GM23248 (cell line): ENCODE data around the gene SLC25A18. TPM values are rescaled to one million over a fixed set of nuclear protein-coding genes. Genes with fewer than 3 reads are reported as not detected.
A peak's percentile ranks its signal among the peaks of the same experiment; 100 is the strongest.

Experiments
- DNase-seq: peaks from one replicate; pipeline ENCODE4 v3.0.0-alpha.2; 2015
- H2AFZ ChIP-seq: fragments of 200-600 bp; sonication (generic); 2 replicates; pipeline ENCODE4 v1.6.1; 2016; ENCODE audit warnings: antibody characterized with exemption
- H3F3A ChIP-seq: fragments of 200-600 bp; sonication (generic); 2 replicates; pipeline ENCODE4 v1.6.1; 2016; ENCODE audit warnings: mild to moderate bottlenecking, antibody characterized with exemption, mixed run types; ENCODE audit not compliant: insufficient read depth
- H3K27ac ChIP-seq: fragments of 200-600 bp; sonication (generic); 2 replicates; pipeline ENCODE4 v1.5.1; 2016; ENCODE audit warnings: mild to moderate bottlenecking
- H3K27me3 ChIP-seq: fragments of 200-600 bp; sonication (generic); replicated peaks from 2 replicates; pipeline ENCODE4 v1.6.1; 2016; ENCODE audit warnings: mild to moderate bottlenecking; ENCODE audit not compliant: insufficient read depth
- H3K36me3 ChIP-seq: fragments of 200-600 bp; sonication (generic); 2 replicates; pipeline ENCODE4 v1.6.1; 2016; ENCODE audit warnings: low read depth, mild to moderate bottlenecking
- H3K4me1 ChIP-seq: fragments of 200-600 bp; sonication (generic); 2 replicates; pipeline ENCODE4 v1.6.1; 2016; ENCODE audit warnings: mild to moderate bottlenecking; ENCODE audit not compliant: insufficient read depth
- H3K4me2 ChIP-seq: fragments of 200-600 bp; sonication (generic); one replicate; pipeline ENCODE4 v1.6.1; 2016; ENCODE audit warnings: mild to moderate bottlenecking; ENCODE audit not compliant: unreplicated experiment
- H3K4me3 ChIP-seq: fragments of 200-600 bp; sonication (generic); 2 replicates; pipeline ENCODE4 v1.5.1; 2016; ENCODE audit warnings: mild to moderate bottlenecking
- H3K79me2 ChIP-seq: fragments of 200-600 bp; sonication (generic); 2 replicates; pipeline ENCODE4 v1.6.1; 2016; ENCODE audit warnings: mild to moderate bottlenecking; ENCODE audit not compliant: insufficient read depth
- H3K9ac ChIP-seq: fragments of 200-600 bp; sonication (generic); 2 replicates; pipeline ENCODE4 v1.6.1; 2016; ENCODE audit warnings: mild to moderate bottlenecking
- H3K9me2 ChIP-seq: fragments of 200-600 bp; sonication (generic); 2 replicates; pipeline ENCODE4 v1.6.1; 2016; ENCODE audit warnings: mixed run types, mild to moderate bottlenecking, moderate library complexity; ENCODE audit not compliant: insufficient read depth
- H3K9me3 ChIP-seq: fragments of 200-600 bp; sonication (generic); one replicate; pipeline ENCODE4 v1.6.1; 2017; ENCODE audit warnings: low read depth
- H4K20me1 ChIP-seq: fragments of 200-600 bp; sonication (generic); 2 replicates; pipeline ENCODE4 v1.6.0; 2016; ENCODE audit not compliant: insufficient read depth
- EZH2 ChIP-seq: fragments of 200-600 bp; sonication (generic); IDR thresholded peaks from 2 replicates; pipeline ENCODE4 v1.6.1; 2018; ENCODE audit warnings: antibody characterized with exemption, mild to moderate bottlenecking; ENCODE audit not compliant: insufficient read depth, poor library complexity, severe bottlenecking
- EZH2phosphoT487 ChIP-seq: fragments of 200-600 bp; sonication (generic); IDR thresholded peaks from 2 replicates; pipeline ENCODE4 v1.6.1; 2018; ENCODE audit warnings: antibody characterized with exemption, moderate library complexity, mild to moderate bottlenecking, low read depth; ENCODE audit not compliant: insufficient read depth
- WGBS, 2 experiments: methylation state at CpG; one replicate each; pipeline ENCODE4 v1.1.6; 2015 to 2017; ENCODE audit warnings: low lambda C conversion rate in 2 of 2, low coverage in 1 of 2; ENCODE audit errors: missing lambda C conversion rate in 2 of 2; 5-methylcytosine and 5-hydroxymethylcytosine counted together
- in situ Hi-C: fragments of 300-500 bp; cut with MboI; formaldehyde crosslinking; loops from 2 replicates; pipeline ENCODE4 v1.15.0; 2020
- polyA plus RNA-seq: library from polyadenylated mRNA; unstranded; fragments of >200 nt; fragmentation: Nextera tagmentation; extraction: Ambion mirVana; gene quantifications from 2 replicates; pipeline ENCODE4 v1.2.1, GENCODE V29; 2016
- total RNA-seq: library from RNA; depleted of rRNA; stranded (reverse); fragments of >200 nt; shearing (Covaris generic); gene quantifications from 2 replicates; pipeline ENCODE4 v1.2.3, GENCODE V29; 2014

The SLC25A18 gene
- total and polyA plus RNA-seq, 2 experiments from 2014 or later: not detected

GRCh38 chr22:17523925-17524324, 39.4 kb upstream of the SLC25A18 start:
- no peaks in the 10 kb centered on the region for H3K79me2 ChIP-seq
- no peak for TF ChIP-seq EZH2
- no peak for TF ChIP-seq EZH2phosphoT487
- H3F3A ChIP-seq: no peaks in the 10 kb centered on the region
- H3K4me3 ChIP-seq: no peak overlapping the region
- no peaks in the 10 kb centered on the region for H4K20me1 ChIP-seq
- no peaks in the 10 kb centered on the region for H3K9me2 ChIP-seq
- no peak for DNase-seq
- no peak overlapping the region for H3K4me2 ChIP-seq
- no peak overlapping the region for H2AFZ ChIP-seq
- no peak overlapping the region for H3K9ac ChIP-seq
- WGBS, 2 experiments: 71 to 73% methylated on average over 10 of the region's 10 CpGs
- in situ Hi-C loops: loop anchor here (25.0 kb wide), 1 partner anchor 762 kb away; no protein-coding TSS in a partner anchor
- H3K4me1 ChIP-seq: no peaks in the 10 kb centered on the region
- H3K36me3 ChIP-seq: no peaks in the 10 kb centered on the region
- no peaks in the 10 kb centered on the region for H3K9me3 ChIP-seq
- peaks cover 17% of the 10 kb centered on the region; the same call in 1 of the 2 replicates for H3K27me3 ChIP-seq
- no peak overlapping the region for H3K27ac ChIP-seq

GRCh38 chr22:17536269-17536668, 27.0 kb upstream of the SLC25A18 start:
- Histone ChIP-seq H3K9me2 (no peaks in the 10 kb centered on the region), H3K9me3 (no peaks in the 10 kb centered on the region), H3K36me3 (no peaks in the 10 kb centered on the region), H3K4me3 (no peak overlapping the region), H3K9ac (no peak overlapping the region), H3F3A (no peaks in the 10 kb centered on the region), H3K27me3 (peaks cover 13% of the 10 kb centered on the region; the same call in 1 of the 2 replicates), H3K79me2 (no peaks in the 10 kb centered on the region), H3K4me1 (no peaks in the 10 kb centered on the region), H3K4me2 (no peak overlapping the region), H2AFZ (no peak overlapping the region), H3K27ac (no peak overlapping the region), H4K20me1 (no peaks in the 10 kb centered on the region)
- in situ Hi-C loops: no loop called here
- WGBS, 2 experiments: 4 to 7% methylated on average over 5 of the region's 5 CpGs
- peak; percentile 62 for DNase-seq
- no peak for TF ChIP-seq EZH2phosphoT487
- no peak for TF ChIP-seq EZH2

GRCh38 chr22:17537155-17537554, 26.1 kb upstream of the SLC25A18 start:
- Histone ChIP-seq H3K79me2 (no peaks in the 10 kb centered on the region), H2AFZ (no peak overlapping the region), H4K20me1 (no peaks in the 10 kb centered on the region), H3K9ac (no peak overlapping the region), H3K9me2 (no peaks in the 10 kb centered on the region), H3K4me1 (no peaks in the 10 kb centered on the region), H3K36me3 (no peaks in the 10 kb centered on the region), H3K4me3 (no peak overlapping the region), H3K27ac (no peak overlapping the region), H3F3A (no peaks in the 10 kb centered on the region), H3K4me2 (no peak overlapping the region), H3K27me3 (peaks cover 13% of the 10 kb centered on the region; the same call in 1 of the 2 replicates), H3K9me3 (no peaks in the 10 kb centered on the region)
- TF ChIP-seq EZH2phosphoT487 (no peak), EZH2 (no peak)
- 33 to 53% methylated on average over 2 of the region's 2 CpGs for WGBS, 2 experiments
- peak; percentile 24 for DNase-seq
- in situ Hi-C loops: no loop called here

- Histone ChIP-seq H3K79me2 (no peaks in the 10 kb centered on the region), H3K27me3 (peaks cover 13% of the 10 kb centered on the region; the same call in 1 of the 2 replicates), H4K20me1 (no peaks in the 10 kb centered on the region), H3K36me3 (no peaks in the 10 kb centered on the region), H2AFZ (no peak overlapping the region), H3K4me3 (no peak overlapping the region), H3F3A (no peaks in the 10 kb centered on the region), H3K9me2 (no peaks in the 10 kb centered on the region), H3K27ac (no peak overlapping the region), H3K9me3 (no peaks in the 10 kb centered on the region), H3K4me1 (no peaks in the 10 kb centered on the region), H3K9ac (no peak overlapping the region), H3K4me2 (no peak overlapping the region)
- no peak for TF ChIP-seq EZH2
- TF ChIP-seq EZH2phosphoT487: no peak
- DNase-seq: no peak
- WGBS, 2 experiments: 82 to 85% methylated on average over 15 of the region's 15 CpGs
- in situ Hi-C loops: no loop called here
Observed at GRCh38 chr22:17540481-17540880, 22.8 kb upstream of the SLC25A18 start.

GRCh38 chr22:17541476-17541875, 21.8 kb upstream of the SLC25A18 start:
- H3K4me3 ChIP-seq: no peak overlapping the region
- 41 to 43% methylated on average over 7 of the region's 7 CpGs for WGBS, 2 experiments
- no peaks in the 10 kb centered on the region for H3K79me2 ChIP-seq
- no peaks in the 10 kb centered on the region for H3K9me2 ChIP-seq
- peaks cover 9% of the 10 kb centered on the region; the same call in 1 of the 2 replicates for H3K27me3 ChIP-seq
- H3K9ac ChIP-seq: no peak overlapping the region
- H3K9me3 ChIP-seq: no peaks in the 10 kb centered on the region
- in situ Hi-C loops: no loop called here
- no peaks in the 10 kb centered on the region for H4K20me1 ChIP-seq
- H3F3A ChIP-seq: no peaks in the 10 kb centered on the region
- H3K36me3 ChIP-seq: no peaks in the 10 kb centered on the region
- no peak for DNase-seq
- H3K4me1 ChIP-seq: no peaks in the 10 kb centered on the region
- no peak overlapping the region for H3K27ac ChIP-seq
- H3K4me2 ChIP-seq: no peak overlapping the region
- no peak for TF ChIP-seq EZH2phosphoT487
- no peak for TF ChIP-seq EZH2
- H2AFZ ChIP-seq: no peak overlapping the region
